PC-3 (cell line): ENCODE results near the gene CEP104.

Experiments used
- CTCF ChIP-seq: fragments of 300-600 bp; sonication (generic); conservative IDR thresholded peaks from 2 replicates; pipeline ENCODE4 v1.5.1; 2017; ENCODE audit warnings: antibody characterized with exemption, low read depth, mild to moderate bottlenecking, low read length
- EZH2 ChIP-seq: fragments of 300-600 bp; sonication (generic); IDR thresholded peaks from one replicate; pipeline ENCODE4 v1.6.1; 2017; ENCODE audit warnings: antibody characterized with exemption, mild to moderate bottlenecking, low read length; ENCODE audit not compliant: unreplicated experiment

GRCh38 chr1:3837200-3837599 is 19.8 kb downstream of the CEP104 start:
- TF ChIP-seq EZH2: no peak
- no peak for TF ChIP-seq CTCF
